H54 (cell line): ENCODE measurements around the gene NAA11.

Experiments used
- DNase-seq: peaks from one replicate; pipeline ENCODE4 v3.0.0; 2011; ENCODE audit warnings: low spot score, mixed read lengths; ENCODE audit not compliant: insufficient read length
- FAIRE-seq: peaks from 3 replicates; lab custom pipeline; 2011; peaks lifted over from hg19 to GRCh38; lab: Jason Lieb, UNC
- POLR2A ChIP-seq: IDR thresholded peaks from 2 replicates; pipeline ENCODE4 v1.6.1; 2011; ENCODE audit warnings: low read depth, mild to moderate bottlenecking, low read length

Gene NAA11

DNA sequence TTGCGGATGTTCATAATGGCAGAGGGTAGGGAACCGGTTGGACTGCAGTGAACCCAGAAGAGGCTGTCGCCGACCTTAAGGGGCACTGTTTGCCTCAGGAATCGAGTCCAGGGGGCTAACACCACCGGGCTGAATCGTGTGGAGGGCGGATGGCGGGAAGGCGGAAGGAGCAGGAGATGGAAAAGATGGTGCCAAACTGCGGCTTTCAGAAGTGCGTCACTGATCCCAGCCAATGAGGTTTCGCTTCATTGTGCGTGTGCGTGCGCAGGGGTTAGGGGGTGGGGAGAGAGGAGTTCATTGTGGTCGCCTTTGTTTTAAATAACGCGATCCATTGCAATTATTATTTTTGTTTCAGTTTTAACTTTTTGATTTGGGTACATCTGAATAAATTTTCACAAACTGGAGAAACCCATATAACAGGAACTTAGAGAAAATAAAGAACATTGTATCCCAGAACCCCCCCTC is at the start of gene NAA11:
NAA11 (minus strand) TSS at position 198 of the 465 bp plus-strand sequence; CDS start at position 14, 184 bp downstream.
- no peak for FAIRE-seq

DNA sequence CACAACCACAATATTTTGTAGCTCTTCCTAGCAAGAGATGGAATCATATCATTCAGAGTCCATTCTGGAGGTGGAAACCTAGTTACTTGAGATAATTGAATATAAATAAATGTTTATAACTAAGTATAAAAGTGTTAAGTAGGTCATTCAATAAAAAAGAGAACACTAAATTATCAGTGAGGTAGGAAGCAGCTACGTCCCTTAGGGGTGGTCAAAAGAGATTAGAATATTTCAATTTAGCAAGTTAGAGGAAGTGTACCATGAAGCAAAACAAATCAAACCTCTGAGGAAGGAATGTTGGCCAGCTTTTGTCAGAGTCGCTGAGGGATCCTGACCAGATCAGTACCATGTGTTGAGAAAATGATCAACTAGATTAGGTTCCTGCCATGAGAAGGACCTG is 44.2 kb upstream of the NAA11 start:
- no peak for FAIRE-seq
- DNase-seq = no peak
- no peak for TF ChIP-seq POLR2A

More for the DNA sequence above, at the start of gene NAA11:
- no peak for TF ChIP-seq POLR2A
- DNase-seq = no peak

GRCh38 chr4:79367096-79367495 is 41.2 kb upstream of the NAA11 start:
- no peak for TF ChIP-seq POLR2A
- FAIRE-seq = no peak
- no peak for DNase-seq

DNA sequence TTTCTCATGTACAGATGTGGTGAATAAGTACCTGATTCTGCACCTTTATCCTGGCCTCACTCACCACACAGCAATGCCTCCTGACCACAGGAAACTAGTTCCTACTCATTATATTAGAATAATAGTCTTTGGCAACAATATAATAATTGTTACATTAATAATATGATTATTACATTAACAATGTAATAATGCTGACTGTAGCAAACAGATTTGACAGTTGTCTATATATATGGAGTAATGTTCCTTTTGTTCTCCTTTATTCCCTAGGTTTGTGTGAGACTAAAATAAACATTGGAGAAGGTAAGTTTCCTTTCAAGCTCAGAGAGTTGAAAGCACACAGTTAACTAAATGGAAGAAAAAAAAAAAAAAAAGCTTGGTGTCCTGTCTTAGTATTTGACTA is 40.6 kb upstream of the NAA11 start:
- FAIRE-seq = no peak
- TF ChIP-seq POLR2A = no peak
- DNase-seq = no peak

GRCh38 chr4:79364061-79364460 is 38.2 kb upstream of the NAA11 start:
- FAIRE-seq (no peak), DNase-seq (no peak)
- TF ChIP-seq POLR2A = no peak

- DNase-seq = no peak
- no peak for TF ChIP-seq POLR2A
- no peak for FAIRE-seq
These were observed 36.8 kb upstream of the NAA11 start for GRCh38 chr4:79362626-79363025.

GRCh38 chr4:79360006-79360405 is 34.1 kb upstream of the NAA11 start:
- FAIRE-seq = no peak
- no peak for TF ChIP-seq POLR2A
- DNase-seq = no peak

- DNase-seq = no peak
- no peak for TF ChIP-seq POLR2A
- FAIRE-seq = no peak
These were observed 32.6 kb upstream of the NAA11 start for GRCh38 chr4:79358438-79358837.

DNA sequence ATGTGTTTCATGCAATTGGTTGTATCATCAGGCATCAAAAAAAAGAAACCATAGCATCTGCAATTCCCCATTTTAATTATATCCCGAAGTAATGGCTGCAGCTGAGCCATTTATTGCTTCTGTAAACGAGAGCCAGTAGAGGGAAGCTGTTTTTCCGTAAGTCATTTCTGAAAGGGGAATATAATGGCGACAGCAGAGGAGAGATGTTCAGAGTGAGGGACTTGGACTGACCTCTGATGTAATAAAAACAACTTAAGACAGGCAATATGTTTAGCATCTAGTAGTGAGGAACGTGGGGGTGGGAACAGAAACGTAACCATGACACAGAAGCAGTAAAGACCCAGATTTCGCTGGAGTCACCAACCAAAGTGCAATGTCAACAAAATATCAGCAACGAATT is 31.5 kb upstream of the NAA11 start:
- DNase-seq = no peak
- TF ChIP-seq POLR2A = no peak
- FAIRE-seq = no peak

GRCh38 chr4:79353075-79353474 is 27.2 kb upstream of the NAA11 start:
- FAIRE-seq (no peak), DNase-seq (no peak)
- TF ChIP-seq POLR2A = no peak

DNA sequence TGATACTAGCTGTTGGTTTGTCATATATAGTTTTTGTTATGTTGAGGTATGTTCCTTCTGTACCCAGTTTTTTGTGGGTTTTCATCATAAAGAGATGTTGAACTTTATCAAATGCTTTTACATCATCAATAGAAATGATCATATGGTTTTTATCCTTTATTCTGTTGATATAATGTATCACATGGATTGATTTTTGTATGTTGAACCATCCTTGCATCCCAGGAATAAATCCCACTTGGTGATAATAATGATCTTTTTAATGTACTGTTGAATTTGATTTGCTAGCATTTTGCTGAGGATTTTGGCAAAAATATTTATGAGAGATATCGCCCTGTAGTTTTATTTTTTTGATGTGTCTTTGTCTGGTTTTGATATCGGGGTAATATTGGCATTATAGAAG is 22.5 kb upstream of the NAA11 start:
- DNase-seq (no peak), FAIRE-seq (no peak)
- no peak for TF ChIP-seq POLR2A

DNA sequence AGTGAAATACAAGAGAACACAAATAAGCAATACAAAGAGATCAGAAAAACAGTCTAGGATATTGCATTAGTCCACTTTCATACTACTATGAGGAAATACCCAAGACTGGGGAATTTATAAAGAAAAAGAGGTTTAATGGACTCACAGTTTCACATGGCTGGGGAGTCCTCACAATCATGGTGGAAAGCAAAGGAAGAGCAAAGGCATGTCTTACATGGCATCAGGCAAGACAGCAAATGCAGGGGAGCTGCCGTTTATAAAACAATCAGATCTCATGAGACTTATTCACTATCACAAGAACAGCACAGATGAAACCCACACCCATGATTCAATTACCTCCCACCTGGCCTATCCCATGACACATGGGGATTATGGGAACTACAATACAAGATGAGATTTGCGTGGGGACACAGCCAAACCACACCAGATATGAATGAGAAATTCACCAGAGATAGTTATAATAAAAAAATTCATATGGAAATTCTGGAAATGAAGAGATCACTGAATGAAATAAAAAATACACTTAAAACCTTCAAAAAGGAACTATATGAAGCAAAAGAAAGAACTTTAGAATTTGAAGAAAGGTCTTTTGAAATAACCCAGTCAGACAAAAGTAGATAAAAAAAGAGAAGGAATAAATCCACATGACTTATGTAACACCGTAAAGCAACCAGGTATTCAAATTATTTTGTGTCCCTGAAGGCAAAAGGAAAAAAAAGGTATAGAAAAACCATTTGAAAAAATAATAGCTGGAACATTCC is 16.2 kb upstream of the NAA11 start:
- FAIRE-seq (no peak), DNase-seq (no peak)
- no peak for TF ChIP-seq POLR2A

GRCh38 chr4:79340568-79340967 is 14.7 kb upstream of the NAA11 start:
- no peak for DNase-seq
- FAIRE-seq = no peak
- no peak for TF ChIP-seq POLR2A

- no peak for FAIRE-seq
- no peak for DNase-seq
- TF ChIP-seq POLR2A = no peak
These were observed 12.3 kb upstream of the NAA11 start for GRCh38 chr4:79338148-79338547.

- DNase-seq (no peak), FAIRE-seq (no peak)
- no peak for TF ChIP-seq POLR2A
These were observed 8.9 kb upstream of the NAA11 start for GRCh38 chr4:79334783-79335182.
